Measurements from ENCODE around the gene IL1R2.

DNA sequence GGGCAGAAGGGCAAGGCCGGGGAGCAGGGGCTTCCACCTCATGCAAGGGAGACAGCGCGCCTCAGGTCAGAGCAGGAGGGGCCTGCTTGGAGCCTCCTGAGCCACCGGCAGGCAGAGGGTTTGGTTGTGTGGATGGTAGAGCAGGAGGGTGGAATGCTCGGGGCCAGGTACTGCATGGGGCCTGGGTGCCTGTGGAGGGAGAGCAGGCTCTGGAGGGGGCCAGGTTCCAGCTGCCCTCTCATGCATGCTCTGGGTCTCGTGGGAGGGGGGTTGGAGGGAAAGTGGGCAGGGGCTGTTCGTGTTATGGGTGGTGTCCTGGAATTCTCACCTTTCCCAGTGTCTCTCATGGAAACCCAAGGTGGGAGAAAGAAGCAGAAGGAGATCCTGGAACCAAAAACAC is 3.2 kb upstream of the IL1R2 start:
- TF ChIP-seq, protein P1, sequence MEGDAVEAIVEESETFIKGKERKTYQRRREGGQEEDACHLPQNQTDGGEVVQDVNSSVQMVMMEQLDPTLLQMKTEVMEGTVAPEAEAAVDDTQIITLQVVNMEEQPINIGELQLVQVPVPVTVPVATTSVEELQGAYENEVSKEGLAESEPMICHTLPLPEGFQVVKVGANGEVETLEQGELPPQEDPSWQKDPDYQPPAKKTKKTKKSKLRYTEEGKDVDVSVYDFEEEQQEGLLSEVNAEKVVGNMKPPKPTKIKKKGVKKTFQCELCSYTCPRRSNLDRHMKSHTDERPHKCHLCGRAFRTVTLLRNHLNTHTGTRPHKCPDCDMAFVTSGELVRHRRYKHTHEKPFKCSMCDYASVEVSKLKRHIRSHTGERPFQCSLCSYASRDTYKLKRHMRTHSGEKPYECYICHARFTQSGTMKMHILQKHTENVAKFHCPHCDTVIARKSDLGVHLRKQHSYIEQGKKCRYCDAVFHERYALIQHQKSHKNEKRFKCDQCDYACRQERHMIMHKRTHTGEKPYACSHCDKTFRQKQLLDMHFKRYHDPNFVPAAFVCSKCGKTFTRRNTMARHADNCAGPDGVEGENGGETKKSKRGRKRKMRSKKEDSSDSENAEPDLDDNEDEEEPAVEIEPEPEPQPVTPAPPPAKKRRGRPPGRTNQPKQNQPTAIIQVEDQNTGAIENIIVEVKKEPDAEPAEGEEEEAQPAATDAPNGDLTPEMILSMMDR (IDR thresholded peaks at IDR 0.05 in 4 of 5, conservative IDR thresholded peaks at IDR 0.05 in 1 of 5) = no peak
- no peak for TF ChIP-seq POLR2A (IDR thresholded peaks at IDR 0.05)

Measured in gastrocnemius medialis (tissue), 4 donors.